Measurements from ENCODE around the gene IKBKE.

DNA sequence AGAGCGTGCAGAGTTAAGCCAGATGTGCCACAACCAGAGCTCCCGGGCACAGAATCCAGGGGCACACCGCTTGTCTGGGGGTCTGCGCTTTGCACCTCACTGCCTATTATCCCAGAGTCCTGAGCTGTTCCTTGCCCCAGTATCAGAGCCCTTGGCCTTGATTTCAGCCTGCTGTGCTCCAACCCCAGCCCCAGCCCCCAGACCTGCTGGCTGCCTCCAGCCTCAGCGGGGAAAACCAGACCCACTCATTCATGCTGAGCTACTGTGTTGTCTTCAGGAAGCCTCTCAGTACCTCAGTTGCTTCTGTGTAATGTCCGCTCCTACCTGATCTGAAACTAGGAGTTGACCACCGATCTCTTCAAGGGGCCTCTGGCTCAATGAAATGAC lies 1.1 kb downstream of the IKBKE start:
- TF ChIP-seq, protein P1, sequence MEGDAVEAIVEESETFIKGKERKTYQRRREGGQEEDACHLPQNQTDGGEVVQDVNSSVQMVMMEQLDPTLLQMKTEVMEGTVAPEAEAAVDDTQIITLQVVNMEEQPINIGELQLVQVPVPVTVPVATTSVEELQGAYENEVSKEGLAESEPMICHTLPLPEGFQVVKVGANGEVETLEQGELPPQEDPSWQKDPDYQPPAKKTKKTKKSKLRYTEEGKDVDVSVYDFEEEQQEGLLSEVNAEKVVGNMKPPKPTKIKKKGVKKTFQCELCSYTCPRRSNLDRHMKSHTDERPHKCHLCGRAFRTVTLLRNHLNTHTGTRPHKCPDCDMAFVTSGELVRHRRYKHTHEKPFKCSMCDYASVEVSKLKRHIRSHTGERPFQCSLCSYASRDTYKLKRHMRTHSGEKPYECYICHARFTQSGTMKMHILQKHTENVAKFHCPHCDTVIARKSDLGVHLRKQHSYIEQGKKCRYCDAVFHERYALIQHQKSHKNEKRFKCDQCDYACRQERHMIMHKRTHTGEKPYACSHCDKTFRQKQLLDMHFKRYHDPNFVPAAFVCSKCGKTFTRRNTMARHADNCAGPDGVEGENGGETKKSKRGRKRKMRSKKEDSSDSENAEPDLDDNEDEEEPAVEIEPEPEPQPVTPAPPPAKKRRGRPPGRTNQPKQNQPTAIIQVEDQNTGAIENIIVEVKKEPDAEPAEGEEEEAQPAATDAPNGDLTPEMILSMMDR (IDR thresholded peaks at IDR 0.05) = no peak
- no peak for TF ChIP-seq POLR2AphosphoS5 (IDR thresholded peaks at IDR 0.05; ENCODE audit: low read depth, low read length)
- TF ChIP-seq, protein P2, sequence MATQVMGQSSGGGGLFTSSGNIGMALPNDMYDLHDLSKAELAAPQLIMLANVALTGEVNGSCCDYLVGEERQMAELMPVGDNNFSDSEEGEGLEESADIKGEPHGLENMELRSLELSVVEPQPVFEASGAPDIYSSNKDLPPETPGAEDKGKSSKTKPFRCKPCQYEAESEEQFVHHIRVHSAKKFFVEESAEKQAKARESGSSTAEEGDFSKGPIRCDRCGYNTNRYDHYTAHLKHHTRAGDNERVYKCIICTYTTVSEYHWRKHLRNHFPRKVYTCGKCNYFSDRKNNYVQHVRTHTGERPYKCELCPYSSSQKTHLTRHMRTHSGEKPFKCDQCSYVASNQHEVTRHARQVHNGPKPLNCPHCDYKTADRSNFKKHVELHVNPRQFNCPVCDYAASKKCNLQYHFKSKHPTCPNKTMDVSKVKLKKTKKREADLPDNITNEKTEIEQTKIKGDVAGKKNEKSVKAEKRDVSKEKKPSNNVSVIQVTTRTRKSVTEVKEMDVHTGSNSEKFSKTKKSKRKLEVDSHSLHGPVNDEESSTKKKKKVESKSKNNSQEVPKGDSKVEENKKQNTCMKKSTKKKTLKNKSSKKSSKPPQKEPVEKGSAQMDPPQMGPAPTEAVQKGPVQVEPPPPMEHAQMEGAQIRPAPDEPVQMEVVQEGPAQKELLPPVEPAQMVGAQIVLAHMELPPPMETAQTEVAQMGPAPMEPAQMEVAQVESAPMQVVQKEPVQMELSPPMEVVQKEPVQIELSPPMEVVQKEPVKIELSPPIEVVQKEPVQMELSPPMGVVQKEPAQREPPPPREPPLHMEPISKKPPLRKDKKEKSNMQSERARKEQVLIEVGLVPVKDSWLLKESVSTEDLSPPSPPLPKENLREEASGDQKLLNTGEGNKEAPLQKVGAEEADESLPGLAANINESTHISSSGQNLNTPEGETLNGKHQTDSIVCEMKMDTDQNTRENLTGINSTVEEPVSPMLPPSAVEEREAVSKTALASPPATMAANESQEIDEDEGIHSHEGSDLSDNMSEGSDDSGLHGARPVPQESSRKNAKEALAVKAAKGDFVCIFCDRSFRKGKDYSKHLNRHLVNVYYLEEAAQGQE (IDR thresholded peaks at IDR 0.05; ENCODE audit: insufficient read depth in 1 of 2, low read depth in 2 of 2, low read length in 1 of 2) = no peak
